Hematopoietic multipotent progenitor cell treated with erythropoietin and hydrocortisone succinate and interleukin-3 and kit ligand, for 6 days (in vitro differentiated cells): ENCODE data around the gene PRIMPOL.
A peak's percentile ranks its signal among the peaks of the same experiment; 100 is the strongest.

Source experiments
- DNase-seq: peaks from one replicate; pipeline ENCODE4 v3.0.0-alpha.2; 2015

The PRIMPOL gene

DNA sequence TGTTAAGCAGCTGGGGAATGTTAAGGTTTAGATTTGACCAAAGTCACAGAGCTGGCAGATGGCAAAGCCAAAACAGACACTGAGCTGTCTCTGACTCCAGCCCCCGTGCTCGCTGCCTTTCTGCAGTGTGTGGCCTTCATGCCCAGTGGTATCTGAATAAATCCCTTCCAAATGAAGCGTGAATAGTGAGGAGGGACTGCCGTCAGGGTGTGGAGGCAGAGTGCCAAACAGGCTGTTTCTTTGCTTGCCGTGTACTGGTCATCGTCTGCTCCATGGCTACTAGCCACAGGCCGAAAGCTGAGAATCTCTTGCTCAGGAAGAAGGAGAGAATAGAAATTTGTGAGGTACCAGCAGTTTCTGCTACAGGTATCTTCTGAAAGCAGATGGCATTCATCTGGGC lies 19.7 kb downstream of the PRIMPOL start:
- no peak for DNase-seq

DNA sequence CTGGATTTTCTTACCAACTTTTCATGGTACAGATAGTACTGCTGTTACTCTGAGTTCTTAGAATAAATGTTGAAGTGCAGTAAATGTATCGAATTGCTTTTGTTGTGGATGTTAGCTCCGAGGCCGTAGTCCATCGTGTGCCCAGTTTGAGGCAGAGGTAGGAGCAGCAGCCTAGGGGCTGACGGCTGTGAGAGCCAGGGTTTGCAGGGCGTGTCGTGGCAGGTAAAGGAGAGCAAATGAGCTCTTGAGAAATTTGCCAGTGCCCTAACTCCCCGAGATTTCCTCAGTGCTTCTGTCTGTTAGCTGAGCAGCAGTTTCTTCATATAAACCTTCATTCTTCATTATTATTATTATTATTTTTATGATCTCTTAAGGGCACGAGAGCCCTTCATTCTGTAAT lies 21.6 kb downstream of the PRIMPOL start:
- DNase-seq: no peak

DNA sequence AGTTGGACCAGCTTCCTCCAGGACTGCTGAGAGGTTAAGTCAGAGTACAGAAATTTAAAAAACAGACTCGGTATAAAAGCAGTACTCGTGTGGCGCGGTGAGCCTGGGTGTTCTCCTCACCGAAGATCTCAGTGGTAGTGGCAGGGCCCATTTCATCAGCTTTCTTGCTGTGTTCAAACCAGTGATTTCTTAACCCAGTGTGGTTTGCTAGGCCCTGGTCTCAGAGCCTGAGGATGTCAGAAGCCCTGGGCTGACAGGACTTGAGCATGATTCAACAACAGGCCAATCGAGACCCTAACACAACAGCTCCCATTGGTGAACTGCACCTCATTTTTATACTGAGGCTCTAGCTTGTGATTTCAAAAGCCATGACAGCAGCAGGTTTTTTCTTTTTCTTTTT lies 23.2 kb downstream of the PRIMPOL start:
- peak; percentile 65 for DNase-seq

DNA sequence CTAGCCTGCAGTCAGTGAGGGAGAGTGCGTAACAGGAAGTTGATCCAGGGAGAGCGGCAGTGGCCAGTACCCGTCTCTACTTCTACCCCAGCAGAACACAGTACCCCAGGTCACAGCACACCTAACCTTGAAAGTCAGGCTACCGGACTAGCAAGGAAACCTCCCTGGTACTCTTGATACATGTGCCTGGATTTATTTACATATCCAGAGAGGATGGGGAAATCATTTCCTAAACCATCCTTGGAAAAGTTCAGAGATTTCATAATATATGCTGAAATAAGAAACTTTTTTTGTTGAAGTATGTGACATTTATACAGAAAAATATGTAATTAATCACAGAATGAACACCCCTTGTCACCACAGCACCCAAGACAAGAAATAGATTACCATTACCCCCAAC lies 24.5 kb downstream of the PRIMPOL start:
- DNase-seq: no peak

DNA sequence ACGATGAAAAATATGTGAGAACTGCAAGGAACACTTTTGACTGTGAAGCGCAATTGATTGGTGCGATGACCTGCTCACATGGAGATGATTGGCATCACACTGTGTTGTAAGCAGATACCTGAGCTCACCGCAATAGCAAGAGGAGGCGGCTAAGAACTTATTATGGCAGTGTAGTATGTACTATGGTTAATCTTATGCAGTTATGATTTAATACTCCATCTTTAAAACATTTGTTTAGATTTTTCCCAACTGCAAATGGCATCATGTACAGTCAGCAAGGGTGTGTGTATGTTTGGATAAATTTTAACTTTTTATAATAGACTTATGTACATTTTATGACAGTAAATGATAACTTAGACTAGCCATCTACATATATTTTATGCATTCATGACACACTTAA lies 25.5 kb downstream of the PRIMPOL start:
- no peak for DNase-seq

DNA sequence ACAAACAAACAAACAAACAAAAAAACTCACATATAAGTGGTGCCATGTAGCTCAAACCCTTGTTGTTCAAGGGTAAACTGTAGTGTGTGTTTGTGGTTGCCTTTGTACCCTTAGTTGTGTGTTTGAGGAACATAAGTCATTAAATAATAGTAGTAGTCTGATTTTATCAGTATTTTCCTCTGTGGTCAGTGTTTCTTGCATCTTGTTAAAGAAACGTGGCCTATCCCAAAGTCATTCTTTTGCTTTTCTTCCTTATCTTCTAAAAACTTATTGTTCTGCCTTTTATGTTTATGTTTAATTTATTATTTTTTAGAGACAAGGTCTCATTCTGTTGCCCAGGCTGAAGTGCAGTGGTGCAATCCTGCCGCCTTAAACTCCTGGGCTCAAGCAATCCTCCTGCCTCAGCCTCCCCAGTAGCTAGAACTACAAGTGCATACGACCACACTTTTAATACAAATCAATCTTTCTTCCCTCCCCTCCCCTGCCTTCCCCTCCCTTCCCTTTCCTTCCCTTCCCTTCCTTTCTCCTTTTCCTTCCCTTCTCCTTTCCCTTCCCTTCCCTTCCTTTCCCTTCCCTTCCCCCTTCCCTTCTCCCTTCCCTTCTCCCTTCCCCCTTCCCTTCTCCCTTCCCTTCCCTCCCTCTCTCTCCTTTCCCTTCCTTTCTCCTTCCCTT lies 26.4 kb downstream of the PRIMPOL start:
- peak; percentile 69 for DNase-seq

DNA sequence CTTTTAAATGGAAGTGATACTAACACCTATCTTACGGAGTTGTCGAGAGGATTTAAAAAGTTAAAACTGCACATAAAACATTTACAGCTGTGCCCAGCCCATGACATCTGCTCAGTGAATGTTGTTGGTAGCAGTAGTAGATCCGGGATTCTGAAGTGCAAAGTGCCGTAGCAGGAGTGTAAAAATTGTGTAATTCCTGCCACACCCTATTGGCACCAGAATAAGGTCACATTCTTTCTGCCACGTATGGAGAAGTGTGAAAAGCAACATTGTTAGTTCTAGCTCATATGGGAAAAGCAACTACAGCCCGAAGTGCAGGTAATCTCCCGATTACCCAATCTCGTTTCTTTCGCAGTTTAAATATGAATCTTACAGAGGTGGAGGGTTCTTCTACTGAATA lies 31.2 kb downstream of the PRIMPOL start:
- DNase-seq: no peak

DNA sequence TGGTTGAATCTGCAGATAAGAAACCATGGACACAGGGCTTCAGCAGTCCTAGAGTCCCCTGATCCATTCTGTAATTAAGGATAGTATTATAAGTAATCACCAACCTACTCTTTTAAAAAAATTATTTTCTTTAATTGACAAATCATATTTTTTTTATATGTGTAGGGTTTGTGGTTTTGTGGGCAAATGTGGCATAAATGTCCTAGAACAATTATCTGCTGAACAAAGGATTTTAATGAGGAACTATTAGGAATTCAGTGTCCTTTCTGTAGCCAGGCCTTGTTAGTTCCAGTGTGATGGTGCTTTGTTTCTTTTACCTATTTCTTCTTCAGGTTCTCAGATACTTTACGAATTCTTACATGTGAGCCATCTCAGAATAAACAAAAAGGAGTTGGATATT lies 32.4 kb downstream of the PRIMPOL start:
- no peak for DNase-seq

DNA sequence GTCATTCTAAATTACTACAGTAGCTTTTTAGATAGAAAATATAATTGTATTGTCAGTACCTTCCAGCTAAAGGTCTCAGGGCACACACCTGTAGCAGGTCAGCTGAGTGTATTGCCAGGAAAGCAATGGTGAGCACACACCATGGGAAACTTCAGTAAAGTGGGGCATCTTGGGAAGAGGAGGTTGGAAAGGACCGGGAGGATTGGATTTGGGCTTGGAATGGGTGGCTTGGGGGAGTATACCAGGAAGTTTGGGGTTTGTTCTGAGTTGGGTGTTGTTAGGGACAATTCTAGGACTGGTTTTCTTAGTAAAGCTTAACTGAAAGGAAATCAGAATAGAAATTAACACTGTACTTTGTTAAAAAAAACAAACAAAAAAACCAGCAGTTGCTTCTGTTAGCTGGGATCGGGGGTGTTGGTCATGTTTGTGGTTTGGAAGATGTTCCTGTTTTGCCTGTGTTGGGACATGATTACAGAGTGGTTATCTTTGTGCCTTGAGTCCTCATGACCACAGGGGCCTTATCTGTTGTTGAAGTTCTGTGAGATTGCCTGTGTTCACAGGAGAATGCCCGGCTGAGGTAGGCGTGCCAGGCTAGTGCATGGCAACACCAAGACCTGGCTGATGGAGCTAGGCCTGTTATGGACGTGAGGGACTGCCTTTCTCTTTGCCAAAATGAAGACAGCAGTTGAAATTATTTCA lies 35.1 kb downstream of the PRIMPOL start:
- DNase-seq: peak; percentile 100

DNA sequence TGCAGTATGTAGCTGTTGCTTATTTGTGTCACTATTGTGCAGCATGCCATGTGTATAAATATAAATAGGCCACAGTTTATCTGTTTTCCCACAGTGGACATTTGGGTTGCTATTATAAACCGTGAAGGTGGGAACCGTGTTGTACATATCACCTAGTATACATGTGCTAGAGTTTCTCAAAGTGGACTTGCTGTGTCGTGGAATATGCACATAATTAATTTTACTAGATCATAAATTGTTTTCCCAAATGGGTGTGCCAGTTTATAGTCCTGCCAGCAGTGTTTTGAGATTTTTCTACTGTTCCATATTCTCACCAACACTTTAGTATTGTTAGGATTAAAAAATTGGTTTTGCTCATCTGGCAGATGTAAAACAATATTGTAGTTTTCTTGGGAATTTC lies 38.5 kb downstream of the PRIMPOL start:
- DNase-seq: no peak

DNA sequence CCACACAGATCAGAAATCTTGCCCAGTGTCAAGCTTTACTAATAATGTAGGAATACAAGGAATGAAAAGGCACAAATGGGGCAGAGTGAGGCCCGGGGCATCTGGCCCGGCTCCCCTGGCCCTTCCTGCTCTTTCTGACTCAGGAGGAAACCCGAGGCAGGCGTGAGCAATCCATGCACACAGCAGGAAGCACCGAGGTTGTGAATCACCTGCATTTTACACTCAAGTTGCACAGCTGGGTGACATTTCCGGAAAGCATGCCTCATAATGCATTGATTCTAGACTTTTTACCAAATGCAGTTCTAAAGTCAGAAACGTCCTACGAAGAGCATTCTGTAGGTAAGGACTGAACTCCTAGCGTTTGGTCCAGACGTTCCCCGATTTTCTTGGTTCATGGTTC lies 38.9 kb downstream of the PRIMPOL start:
- no peak for DNase-seq

DNA sequence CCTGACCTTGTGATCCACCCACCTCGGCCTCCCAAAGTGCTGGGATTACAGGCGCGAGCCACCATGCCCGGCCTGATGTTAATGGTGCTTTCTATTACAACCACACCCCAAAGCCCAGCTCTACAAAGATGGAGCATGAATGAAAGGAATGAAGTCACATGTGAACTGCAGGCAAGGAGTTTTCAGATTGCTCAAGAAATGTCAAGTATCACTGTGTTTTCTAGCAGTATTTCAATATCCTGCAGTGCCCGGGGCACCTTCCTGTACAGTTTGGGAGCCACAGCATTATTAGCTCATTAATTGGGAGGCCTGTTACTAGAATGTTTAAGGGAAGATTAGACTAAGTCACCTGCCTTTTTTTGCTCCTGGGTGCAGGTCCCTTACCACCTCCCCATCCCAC lies 40.1 kb downstream of the PRIMPOL start:
- no peak for DNase-seq

DNA sequence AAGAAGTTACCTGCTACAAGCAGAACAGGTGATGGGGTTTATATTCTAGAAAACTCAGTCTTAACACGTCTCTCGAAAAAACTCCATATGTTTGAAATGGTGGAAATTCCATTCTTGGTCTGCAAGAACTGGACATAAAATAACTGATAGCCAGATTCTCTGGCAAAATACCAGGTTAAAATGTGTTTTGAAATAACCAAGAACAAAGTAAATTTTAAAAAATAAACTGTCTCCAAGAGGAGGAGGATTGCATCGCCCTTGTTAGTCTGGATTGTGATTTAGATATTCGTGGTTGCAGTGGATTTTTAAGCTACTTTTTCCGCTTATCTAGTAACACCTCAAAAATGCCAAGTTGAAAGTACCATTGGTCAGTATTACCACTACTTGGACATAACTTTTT lies 43.5 kb downstream of the PRIMPOL start:
- DNase-seq: no peak

DNA sequence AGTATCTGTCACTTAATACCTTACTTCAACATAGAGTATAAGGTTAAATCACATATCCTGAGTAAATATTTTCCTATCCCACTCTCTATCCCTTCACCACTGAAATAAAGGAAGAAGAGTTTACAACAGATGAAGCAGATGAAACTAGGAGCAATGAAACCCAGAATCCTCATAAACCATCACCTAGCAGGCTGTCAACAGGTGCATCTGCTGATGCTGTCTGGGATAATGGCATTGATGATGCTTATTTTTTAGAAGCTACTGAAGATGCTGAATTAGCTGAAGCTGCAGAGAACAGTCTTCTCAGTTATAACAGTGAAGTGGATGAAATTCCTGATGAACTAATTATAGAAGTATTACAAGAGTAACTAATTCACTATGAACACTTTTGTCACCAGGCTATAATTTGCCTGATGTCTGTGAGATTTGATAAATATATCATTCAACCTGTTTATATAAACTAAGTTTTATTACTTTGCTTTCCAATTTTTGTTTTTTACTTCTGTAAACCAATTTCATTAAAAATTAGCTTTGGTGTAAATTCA lies 44.9 kb downstream of the PRIMPOL start:
- no peak for DNase-seq

DNA sequence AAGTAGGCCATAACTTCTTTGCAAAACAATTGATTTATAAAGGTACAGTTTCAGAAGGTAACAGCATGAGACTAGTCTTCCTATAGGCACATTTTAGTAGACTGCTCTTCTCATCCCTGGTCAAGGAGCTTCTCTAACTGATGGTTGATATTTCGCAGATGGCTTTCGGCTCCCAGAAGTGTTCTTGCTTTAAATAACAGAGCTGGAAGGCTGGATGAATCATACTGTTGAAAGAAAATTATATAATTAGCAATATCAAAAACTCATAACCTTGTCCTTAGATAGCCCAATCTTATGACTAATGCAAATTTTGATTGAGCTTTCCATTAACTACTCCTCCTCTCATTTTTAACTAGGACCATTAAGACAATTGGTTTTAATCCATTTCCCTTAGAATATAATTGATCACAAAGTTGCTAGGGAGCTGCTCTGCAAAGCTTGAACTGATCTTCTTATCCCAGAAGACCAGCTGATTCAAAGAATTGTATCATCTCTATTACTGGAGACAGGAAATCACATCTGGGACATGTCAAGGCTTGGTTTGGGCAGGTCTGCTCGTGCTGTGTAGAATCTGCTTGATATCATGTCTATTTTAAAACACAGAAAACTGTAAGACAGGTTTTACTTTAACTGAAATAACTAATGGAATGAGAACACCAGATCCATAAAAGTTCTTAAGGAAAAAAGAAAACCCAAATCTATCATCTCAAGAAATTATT lies 45.8 kb downstream of the PRIMPOL start:
- DNase-seq: no peak

DNA sequence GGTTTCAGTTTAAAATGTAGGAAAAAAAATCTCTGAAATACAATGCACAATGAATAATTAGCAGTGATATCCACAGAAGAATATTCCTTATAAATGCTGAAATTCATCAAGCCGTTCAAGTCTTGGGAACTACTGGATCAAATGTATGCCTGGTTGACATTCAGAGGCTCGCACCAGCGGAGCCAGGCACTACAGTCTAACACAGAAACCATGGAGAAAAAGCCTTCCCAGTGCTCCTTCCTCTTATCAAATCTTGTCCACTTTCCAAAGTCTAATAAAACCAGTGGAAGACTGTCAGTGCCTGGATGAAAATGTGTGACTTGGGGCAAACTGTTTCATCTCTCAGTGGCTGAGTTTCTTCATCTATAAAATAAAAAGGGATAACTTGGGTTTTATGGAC lies 48.4 kb downstream of the PRIMPOL start:
- no peak for DNase-seq

DNA sequence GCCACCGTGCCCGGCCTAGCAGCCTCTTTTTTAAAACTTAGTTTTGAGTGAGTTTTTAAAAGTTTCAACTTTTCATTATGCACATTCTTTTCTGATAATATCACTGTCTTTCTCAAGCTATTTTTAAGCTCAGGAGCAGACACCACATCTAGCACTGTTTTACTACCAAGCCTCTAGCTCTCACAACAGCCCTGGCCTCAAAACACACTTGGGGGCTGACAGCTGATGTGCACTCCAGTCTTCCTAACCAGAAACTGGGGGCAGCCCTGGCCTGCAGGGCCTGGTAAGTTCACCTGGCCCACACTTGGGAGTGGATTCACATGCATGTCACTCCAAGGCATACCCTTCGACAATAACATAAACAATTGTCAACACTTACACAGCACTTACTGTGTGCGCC lies 50.4 kb downstream of the PRIMPOL start:
- DNase-seq: no peak

DNA sequence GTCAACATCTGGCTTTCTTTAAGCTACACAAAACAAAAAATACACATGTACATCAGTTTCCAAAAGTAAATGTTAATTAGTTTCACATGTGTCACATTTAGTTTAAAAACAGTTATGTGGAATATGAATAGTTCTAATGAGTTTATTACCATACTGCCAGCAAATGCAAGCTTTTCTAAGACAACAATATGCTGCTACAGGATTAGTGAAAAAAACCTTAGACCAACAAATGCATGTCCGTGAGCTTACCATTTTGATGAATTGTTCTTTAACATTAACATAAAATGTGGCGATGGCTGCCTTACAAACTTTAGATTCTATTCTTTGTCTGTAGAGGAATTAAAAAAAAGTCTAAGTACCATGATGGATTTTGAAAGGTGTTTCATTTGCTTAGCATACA lies 52.6 kb downstream of the PRIMPOL start:
- DNase-seq: no peak

DNA sequence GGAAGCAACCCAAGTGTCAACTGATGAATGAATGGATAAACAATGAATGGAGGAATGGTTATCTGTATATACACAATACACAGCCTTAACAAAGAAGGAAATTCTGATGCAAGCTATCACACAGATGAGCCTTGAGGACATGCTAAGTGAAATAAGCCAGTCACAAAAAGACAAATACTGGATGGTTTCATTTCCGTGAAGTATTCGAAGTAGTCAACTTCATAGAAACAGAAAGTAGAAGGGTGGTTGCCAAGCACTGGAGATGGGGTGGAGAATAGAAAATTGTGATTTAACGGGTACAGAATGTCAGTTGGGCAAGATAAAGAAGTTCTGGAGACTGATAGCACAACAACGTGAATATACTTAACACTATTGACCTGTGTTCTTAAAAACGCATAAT lies 56.2 kb downstream of the PRIMPOL start:
- peak; percentile 53 for DNase-seq

DNA sequence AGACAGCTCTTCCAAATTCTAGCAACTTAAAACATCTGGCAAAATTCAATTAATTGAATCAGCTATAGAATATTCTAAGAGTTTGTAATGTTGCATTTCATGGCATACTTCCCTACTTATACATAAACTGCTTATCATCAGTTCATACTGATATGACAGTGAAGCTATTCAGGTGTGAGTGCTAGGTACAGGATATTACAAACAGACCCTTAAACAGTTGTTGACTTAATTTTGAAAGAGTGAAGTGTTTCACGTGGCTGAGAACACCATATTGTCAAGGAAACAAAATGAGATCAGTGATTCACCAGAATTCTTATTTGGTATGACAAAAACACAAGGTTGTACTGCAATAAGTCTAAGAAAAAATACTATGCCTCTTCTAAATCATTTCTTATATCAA lies 56.9 kb downstream of the PRIMPOL start:
- DNase-seq: no peak

DNA sequence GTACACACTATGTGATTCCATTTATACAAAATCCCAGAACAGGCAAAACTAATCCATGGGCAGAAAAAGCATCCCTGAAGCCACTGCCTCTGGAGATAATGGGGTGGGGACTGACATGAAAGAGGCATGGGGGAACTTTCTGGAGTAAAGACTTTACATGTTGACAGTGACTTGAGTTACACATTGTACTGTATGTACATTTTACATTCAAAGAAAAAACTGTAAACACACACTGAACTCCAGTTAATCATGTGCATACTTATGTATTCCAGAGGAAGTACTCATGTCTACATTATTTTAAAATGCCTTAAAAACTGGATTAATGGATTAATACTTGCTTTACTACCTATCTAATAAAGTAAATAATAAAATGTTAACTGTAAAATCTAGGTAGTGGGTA lies 62.8 kb downstream of the PRIMPOL start:
- no peak for DNase-seq

DNA sequence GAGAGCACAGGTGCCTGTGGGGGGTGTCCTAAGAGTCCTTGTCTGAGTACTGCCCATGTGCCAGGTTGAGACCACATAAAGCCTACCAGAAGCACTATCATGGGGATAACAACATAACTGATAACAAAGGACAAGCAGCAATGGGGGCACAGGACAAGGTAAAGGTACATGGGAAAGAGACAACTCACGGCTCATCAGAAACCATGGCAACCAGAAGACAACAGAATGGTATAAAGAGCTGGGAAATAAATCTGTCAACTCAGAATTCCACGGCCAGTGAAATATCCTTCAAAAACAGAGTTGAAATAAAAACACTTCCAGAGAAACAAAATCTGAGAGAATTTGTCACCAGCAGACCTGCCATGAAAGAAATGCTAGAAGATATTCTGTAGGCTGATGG lies 64.3 kb downstream of the PRIMPOL start:
- DNase-seq: no peak

DNA sequence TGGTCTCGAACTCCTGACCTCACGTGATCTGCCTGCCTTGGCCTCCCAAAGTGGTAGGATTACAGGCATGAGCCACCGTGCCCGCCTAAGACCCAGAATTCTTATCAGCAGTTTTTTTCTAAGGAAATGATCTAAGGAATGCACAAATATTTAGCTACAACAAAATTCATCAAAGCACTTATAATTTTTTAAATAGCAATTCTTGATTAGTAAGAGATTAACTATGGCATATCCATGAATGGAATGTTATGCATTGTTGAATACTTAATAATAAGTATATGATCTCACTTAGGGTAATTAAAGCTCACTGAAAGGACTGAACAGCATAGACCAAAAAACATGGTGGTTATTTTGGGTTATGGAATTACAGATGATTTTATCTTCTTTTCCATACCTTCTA lies 66.0 kb downstream of the PRIMPOL start:
- DNase-seq: no peak

DNA sequence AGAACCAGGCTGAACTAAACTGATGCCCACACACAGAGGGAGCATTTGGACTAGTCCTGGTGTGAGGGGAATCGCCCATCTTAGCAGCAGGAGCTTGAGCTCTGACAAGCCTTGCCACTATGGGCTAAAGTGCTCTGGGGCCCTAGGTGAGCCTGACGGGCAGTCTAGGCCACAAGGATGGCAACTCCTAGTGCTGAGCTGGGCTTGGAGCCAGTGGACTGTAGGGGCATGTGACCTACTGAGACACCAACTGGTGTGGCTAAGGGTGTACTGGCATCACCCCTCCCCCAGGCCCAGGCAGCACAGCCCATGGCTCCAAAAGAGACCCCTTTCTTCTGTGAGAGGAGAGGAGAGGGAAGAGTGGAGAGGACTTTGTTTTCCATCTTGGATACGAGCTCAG lies 69.9 kb downstream of the PRIMPOL start:
- no peak for DNase-seq
